ENCODE data around the gene AADACL4. TPM values are rescaled to one million over a fixed set of nuclear protein-coding genes. Genes with fewer than 3 reads are reported as not detected.
A peak's percentile ranks its signal among the peaks of the same experiment; 100 is the strongest.

AADACL4 gene
- total RNA-seq, result not detected in 2 replicates

DNA sequence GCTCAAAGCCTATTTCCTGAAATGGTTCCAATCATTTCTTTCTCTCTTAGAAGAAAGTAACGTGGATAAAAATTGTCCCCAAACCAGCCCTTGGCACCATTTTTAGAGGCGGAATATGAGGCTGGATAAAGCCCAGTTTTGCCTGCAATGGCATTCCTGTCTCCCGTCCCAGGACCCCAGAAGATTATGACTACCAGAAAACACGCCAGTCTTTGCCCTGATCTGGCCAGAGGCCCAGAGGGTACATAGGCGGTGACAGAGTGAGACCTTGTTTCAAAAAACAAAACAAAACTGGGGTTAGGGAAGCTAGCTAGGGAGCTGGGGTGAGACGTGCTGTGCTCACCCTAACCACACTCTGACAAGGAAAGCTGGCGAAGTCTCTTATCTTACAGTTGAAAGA is at the start of gene AADACL4:
AADACL4 (plus strand) TSS at position 301 of the 400 bp plus-strand sequence. CDS start 462 bp downstream, outside the sequence.
- intact Hi-C loops (cut with micrococcal nuclease), result no loop called here
- Mint-ChIP-seq H3K4me1 (ENCODE audit: low read depth) (no peaks in the 10 kb centered on the region), H3K27ac (no peak within 1 kb of the TSS), H3K36me3 (ENCODE audit: low read depth) (peaks cover 3% of the 10 kb centered on the region), H3K27me3 (ENCODE audit: insufficient read depth) (peaks cover 18% of the 10 kb centered on the region), H3K9me3 (peaks cover 36% of the 10 kb centered on the region), H3K4me3 (no peak within 1 kb of the TSS)
- DNase-seq (ENCODE audit: low spot score), result no peak

- Mint-ChIP-seq H3K4me1 (ENCODE audit: low read depth) (peaks cover 16% of the 10 kb centered on the region), H3K4me3 (peak overlapping the region; percentile 16)
Measured at GRCh38 chr1:12594490-12594889, 49.4 kb upstream of the AADACL4 start.

GRCh38 chr1:12594966-12595756 is 48.7 kb upstream of the AADACL4 start:
- peaks cover 16% of the 10 kb centered on the region for H3K4me1 Mint-ChIP-seq (ENCODE audit: low read depth)
- peaks cover 9% of the 10 kb centered on the region for H3K36me3 Mint-ChIP-seq (ENCODE audit: low read depth)
- H3K27ac Mint-ChIP-seq, result peak overlapping the region; percentile 42
- intact Hi-C loops (cut with micrococcal nuclease), result no loop called here
- H3K4me3 Mint-ChIP-seq, result peak overlapping the region; percentile 16
- no peak for DNase-seq (ENCODE audit: low spot score)
- peaks cover 3% of the 10 kb centered on the region for H3K27me3 Mint-ChIP-seq (ENCODE audit: insufficient read depth)
- no peaks in the 10 kb centered on the region for H3K9me3 Mint-ChIP-seq

More at GRCh38 chr1:12594490-12594889, 49.4 kb upstream of the AADACL4 start:
- Mint-ChIP-seq H3K27me3 (ENCODE audit: insufficient read depth) (peaks cover 3% of the 10 kb centered on the region), H3K27ac (peak overlapping the region; percentile 42), H3K9me3 (no peaks in the 10 kb centered on the region), H3K36me3 (ENCODE audit: low read depth) (peaks cover 6% of the 10 kb centered on the region)
- intact Hi-C loops (cut with micrococcal nuclease), result no loop called here
- DNase-seq (ENCODE audit: low spot score), result no peak

DNA sequence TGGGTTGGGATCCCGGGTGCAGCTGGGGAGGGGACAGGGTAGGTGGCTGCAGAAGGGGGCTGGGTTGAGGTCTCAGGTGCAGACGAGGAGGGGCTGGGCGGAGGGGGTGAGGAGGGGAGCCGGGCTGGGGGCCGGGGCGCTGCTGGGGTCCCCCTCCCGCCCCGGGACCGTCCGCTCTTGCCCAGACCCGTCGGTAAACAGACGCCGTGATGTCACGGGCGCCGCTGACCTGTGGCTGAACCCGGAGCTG is 48.2 kb upstream of the AADACL4 start:
- H3K27me3 Mint-ChIP-seq (ENCODE audit: insufficient read depth), result peaks cover 3% of the 10 kb centered on the region
- no peaks in the 10 kb centered on the region for H3K9me3 Mint-ChIP-seq
- no peak overlapping the region for H3K4me3 Mint-ChIP-seq
- H3K4me1 Mint-ChIP-seq (ENCODE audit: low read depth), result peaks cover 16% of the 10 kb centered on the region
- intact Hi-C loops (cut with micrococcal nuclease), result no loop called here
- no peak for DNase-seq (ENCODE audit: low spot score)
- no peak overlapping the region for H3K27ac Mint-ChIP-seq
- H3K36me3 Mint-ChIP-seq (ENCODE audit: low read depth), result peaks cover 9% of the 10 kb centered on the region

DNA sequence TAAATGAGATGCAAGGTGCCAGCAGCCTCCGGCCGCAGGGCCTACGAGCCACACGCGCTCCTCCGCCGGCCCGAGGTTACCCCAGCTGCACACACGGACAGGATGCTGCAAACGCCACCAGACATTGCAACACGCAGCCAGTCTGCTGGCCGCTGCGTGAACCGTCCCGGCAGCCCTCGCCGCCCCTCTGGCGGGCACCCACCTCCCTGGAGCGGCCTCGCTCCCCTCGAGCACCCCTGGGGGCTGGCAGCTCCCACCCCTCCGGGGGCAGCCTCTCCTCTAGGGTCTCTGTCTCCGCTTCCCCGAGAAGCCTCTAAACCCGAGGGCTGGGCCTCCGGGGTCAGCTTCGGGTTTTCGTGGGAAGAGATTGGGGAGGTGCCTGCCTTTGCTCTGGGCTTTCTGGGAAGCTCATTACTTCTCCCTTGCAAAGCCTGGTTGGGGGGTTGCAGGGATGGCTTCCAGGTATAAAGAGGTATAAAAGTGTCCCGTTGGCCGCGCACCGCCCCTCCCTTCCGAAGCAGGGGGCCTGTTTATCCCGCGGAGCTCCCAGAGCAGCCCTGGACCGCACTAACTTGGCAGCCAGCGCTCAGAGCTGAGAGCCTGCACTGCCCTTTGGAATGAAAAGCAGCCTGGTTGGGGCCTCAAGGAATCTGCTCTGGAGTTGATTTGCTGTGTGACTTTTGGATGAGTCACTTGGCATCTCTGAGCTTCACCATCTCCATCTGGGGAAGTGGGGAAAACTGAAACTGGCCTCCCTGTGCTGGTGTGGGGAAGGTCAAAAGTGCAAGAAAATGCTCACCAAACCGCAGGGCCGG is 47.7 kb upstream of the AADACL4 start:
- Mint-ChIP-seq H3K4me3 (no peak overlapping the region), H3K27me3 (ENCODE audit: insufficient read depth) (peaks cover 5% of the 10 kb centered on the region), H3K27ac (no peak overlapping the region), H3K4me1 (ENCODE audit: low read depth) (peaks cover 18% of the 10 kb centered on the region), H3K9me3 (no peaks in the 10 kb centered on the region), H3K36me3 (ENCODE audit: low read depth) (peaks cover 8% of the 10 kb centered on the region)
- intact Hi-C loops (cut with micrococcal nuclease), result no loop called here
- no peak for DNase-seq (ENCODE audit: low spot score)

DNA sequence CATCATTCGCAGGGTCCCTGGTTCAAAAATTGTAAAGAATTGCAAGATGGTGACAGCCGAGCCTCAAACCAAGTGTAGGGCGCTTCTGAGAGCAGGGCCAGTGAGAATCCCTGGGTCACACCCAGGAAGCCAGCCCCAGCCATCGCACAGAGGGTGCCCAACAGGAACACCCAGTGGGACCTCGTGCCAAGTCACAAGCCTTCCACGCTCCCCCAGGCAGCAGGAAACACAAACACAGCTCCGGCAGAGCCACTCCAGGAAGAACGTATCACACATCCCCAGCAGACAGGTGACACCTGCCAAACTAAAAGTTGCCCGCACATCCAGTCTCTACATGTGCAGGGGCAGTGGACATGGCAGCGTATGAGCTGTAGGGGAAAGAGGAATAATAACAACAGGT is 46.1 kb upstream of the AADACL4 start:
- Mint-ChIP-seq H3K36me3 (ENCODE audit: low read depth) (peaks cover 11% of the 10 kb centered on the region), H3K27me3 (ENCODE audit: insufficient read depth) (peaks cover 8% of the 10 kb centered on the region), H3K4me3 (no peak overlapping the region), H3K4me1 (ENCODE audit: low read depth) (peaks cover 30% of the 10 kb centered on the region), H3K27ac (no peak overlapping the region), H3K9me3 (no peaks in the 10 kb centered on the region)
- no peak for DNase-seq (ENCODE audit: low spot score)
- intact Hi-C loops (cut with micrococcal nuclease), result no loop called here

DNA sequence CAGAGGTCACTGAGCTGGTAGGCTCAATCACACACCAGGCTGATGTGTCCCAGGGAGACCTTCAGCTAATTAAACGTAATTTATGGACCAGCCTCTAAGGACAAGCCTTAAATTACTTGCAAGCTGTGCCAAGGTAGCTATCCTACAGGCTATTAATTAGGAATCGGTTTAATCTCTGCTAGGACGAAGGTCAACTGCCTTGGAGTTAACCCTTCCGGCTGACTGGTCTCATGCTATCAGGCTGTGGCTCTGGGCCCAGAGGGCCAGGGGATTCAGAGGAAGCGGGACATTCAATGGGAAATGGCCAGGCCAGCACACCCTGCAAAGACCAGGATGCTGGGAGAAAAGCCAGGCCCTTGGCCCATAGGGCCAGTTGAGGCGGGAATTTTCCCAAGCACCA is 44.9 kb upstream of the AADACL4 start:
- Mint-ChIP-seq H3K27ac (no peak overlapping the region), H3K27me3 (ENCODE audit: insufficient read depth) (peaks cover 8% of the 10 kb centered on the region), H3K4me3 (no peak overlapping the region), H3K4me1 (ENCODE audit: low read depth) (peaks cover 37% of the 10 kb centered on the region), H3K9me3 (no peaks in the 10 kb centered on the region), H3K36me3 (ENCODE audit: low read depth) (peaks cover 12% of the 10 kb centered on the region)
- DNase-seq (ENCODE audit: low spot score), result no peak
- intact Hi-C loops (cut with micrococcal nuclease), result no loop called here

DNA sequence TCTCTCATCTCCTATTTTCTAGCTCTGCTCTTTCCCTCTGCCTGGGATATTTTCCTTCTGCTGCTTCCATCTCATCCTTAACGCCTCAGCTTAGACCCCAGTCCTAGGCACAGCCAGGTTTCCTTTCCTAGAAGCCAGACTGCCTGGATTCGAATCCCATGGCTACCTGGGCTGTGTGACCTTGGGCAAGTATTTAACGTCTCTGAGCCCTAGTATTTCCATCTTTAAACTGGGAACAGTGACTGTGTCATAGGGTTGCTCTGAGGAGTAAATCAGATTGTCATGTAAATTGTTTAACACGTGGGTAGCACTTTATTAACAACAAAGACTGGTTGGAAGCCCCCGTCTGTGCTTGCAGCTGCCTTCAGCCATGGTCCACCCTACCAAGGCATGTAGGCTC is 44.2 kb upstream of the AADACL4 start:
- Mint-ChIP-seq H3K36me3 (ENCODE audit: low read depth) (peaks cover 15% of the 10 kb centered on the region), H3K4me1 (ENCODE audit: low read depth) (peaks cover 37% of the 10 kb centered on the region)
- intact Hi-C loops (cut with micrococcal nuclease), result loop anchor here (5.0 kb wide), 1 partner anchor 87 kb away; no protein-coding TSS in a partner anchor

GRCh38 chr1:12600335-12600734 is 43.5 kb upstream of the AADACL4 start:
- no peak overlapping the region for H3K4me3 Mint-ChIP-seq
- no peak overlapping the region for H3K27ac Mint-ChIP-seq
- peaks cover 18% of the 10 kb centered on the region for H3K36me3 Mint-ChIP-seq (ENCODE audit: low read depth)
- no peak for DNase-seq (ENCODE audit: low spot score)
- H3K9me3 Mint-ChIP-seq, result no peaks in the 10 kb centered on the region
- H3K27me3 Mint-ChIP-seq (ENCODE audit: insufficient read depth), result peaks cover 4% of the 10 kb centered on the region
- H3K4me1 Mint-ChIP-seq (ENCODE audit: low read depth), result peaks cover 34% of the 10 kb centered on the region
- intact Hi-C loops (cut with micrococcal nuclease), result loop anchor here (5.0 kb wide), 1 partner anchor 88 kb away; no protein-coding TSS in a partner anchor

More for the DNA sequence above, 44.2 kb upstream of the AADACL4 start:
- DNase-seq (ENCODE audit: low spot score), result no peak
- Mint-ChIP-seq H3K4me3 (no peak overlapping the region), H3K27ac (no peak overlapping the region), H3K27me3 (ENCODE audit: insufficient read depth) (peaks cover 6% of the 10 kb centered on the region), H3K9me3 (no peaks in the 10 kb centered on the region)

- Mint-ChIP-seq H3K27me3 (ENCODE audit: insufficient read depth) (peaks cover 4% of the 10 kb centered on the region), H3K36me3 (ENCODE audit: low read depth) (peaks cover 21% of the 10 kb centered on the region), H3K27ac (no peak overlapping the region), H3K4me1 (ENCODE audit: low read depth) (peaks cover 34% of the 10 kb centered on the region), H3K4me3 (no peak overlapping the region), H3K9me3 (no peaks in the 10 kb centered on the region)
- intact Hi-C loops (cut with micrococcal nuclease), result loop anchor here (1.0 to 5.0 kb wide), 2 partner anchors 18 to 89 kb away; no protein-coding TSS in a partner anchor
- peak; percentile 12 for DNase-seq (ENCODE audit: low spot score)
Measured at GRCh38 chr1:12600880-12601633, 42.8 kb upstream of the AADACL4 start.

DNA sequence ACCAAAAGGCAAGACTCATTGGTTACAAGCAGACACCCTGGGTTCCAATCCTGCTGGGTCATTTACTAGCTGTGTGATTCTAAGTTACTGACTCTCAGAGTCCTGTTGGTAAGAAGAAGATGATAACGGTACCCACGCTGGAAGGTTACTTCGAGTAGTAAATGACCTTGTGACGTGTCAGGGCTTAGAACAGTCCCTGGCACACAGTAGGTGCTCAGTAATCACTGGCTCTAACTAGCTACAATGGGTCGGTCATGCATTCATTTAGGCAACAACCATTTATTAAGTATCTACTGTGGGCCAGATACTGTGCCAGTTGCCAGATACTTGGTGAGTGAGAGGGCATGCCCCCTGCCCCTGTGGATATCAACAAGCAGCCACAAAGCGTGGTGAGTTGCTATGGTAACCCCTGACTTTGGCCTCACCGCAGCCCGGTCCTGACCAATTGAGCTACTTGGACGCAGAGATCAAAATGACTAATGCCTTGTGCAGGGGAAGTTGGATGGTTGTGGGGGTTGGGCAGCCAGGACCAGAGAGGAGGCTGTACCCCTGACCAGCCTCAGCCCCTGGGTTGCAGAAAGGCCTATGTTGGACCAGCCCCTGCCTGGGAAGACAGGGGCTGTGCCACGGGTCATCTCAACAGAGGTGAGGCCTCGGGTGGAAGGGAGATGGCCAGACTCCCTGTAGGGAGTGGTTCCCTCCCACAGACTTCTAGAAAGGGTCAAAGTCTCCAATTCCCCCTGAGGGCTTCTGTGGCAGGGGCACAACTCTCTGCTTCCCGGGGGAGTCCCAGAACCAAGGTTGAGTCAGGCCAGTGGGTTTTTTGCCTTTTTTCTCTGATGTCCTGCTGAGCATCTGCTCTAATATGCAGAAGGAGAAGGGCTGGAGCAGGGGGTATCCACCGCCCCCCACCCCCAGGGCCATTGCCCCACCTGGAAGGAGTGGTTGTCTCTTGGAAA is 41.9 kb upstream of the AADACL4 start:
- Mint-ChIP-seq H3K27ac (peak overlapping the region; percentile 13), H3K36me3 (ENCODE audit: low read depth) (peaks cover 24% of the 10 kb centered on the region), H3K9me3 (no peaks in the 10 kb centered on the region), H3K4me3 (no peak overlapping the region), H3K27me3 (ENCODE audit: insufficient read depth) (peaks cover 4% of the 10 kb centered on the region), H3K4me1 (ENCODE audit: low read depth) (peaks cover 34% of the 10 kb centered on the region)
- intact Hi-C loops (cut with micrococcal nuclease), result loop anchor here (1.0 to 5.0 kb wide), 2 partner anchors 17 to 90 kb away; no protein-coding TSS in a partner anchor
- DNase-seq (ENCODE audit: low spot score), result no peak

- no peak overlapping the region for H3K4me3 Mint-ChIP-seq
- H3K9me3 Mint-ChIP-seq, result peaks cover 4% of the 10 kb centered on the region
- H3K36me3 Mint-ChIP-seq (ENCODE audit: low read depth), result peaks cover 30% of the 10 kb centered on the region
- H3K4me1 Mint-ChIP-seq (ENCODE audit: low read depth), result peaks cover 39% of the 10 kb centered on the region
- H3K27me3 Mint-ChIP-seq (ENCODE audit: insufficient read depth), result peaks cover 4% of the 10 kb centered on the region
- intact Hi-C loops (cut with micrococcal nuclease), result loop anchor here (5.0 kb wide), 1 partner anchor 90 kb away; no protein-coding TSS in a partner anchor
- DNase-seq (ENCODE audit: low spot score), result no peak
- H3K27ac Mint-ChIP-seq, result no peak overlapping the region
Measured at GRCh38 chr1:12602659-12603024, 41.2 kb upstream of the AADACL4 start.
